Vagina (tissue), 2 donors: ENCODE results near the gene CFAP52.

Experiments
- POLR2A ChIP-seq, 2 donors: fragments of 450-650 bp; IDR thresholded peaks; one replicate each; pipeline ENCODE4 v1.6.1; 2017; ENCODE audit warnings: antibody characterized with exemption in 2 of 2, mild to moderate bottlenecking in 2 of 2, moderate library complexity in 2 of 2
- POLR2AphosphoS5 ChIP-seq, 2 donors: sonication (generic); formaldehyde crosslinking; IDR thresholded peaks; one replicate each; pipeline ENCODE4 v1.9.0; 2017; ENCODE audit warnings: antibody characterized with exemption in 2 of 2, mild to moderate bottlenecking in 2 of 2, low read depth in 1 of 2; ENCODE audit not compliant: insufficient read depth in 1 of 2
- TF ChIP-seq, protein P1 (sequence below), 3 experiments: fragments of 450-650 bp in 2 of 3; fragments of 200-600 bp in 1 of 3; sonication (generic) in 1 of 3; IDR thresholded peaks; one replicate each; pipeline ENCODE4 v1.5.1; 2017 to 2019; ENCODE audit warnings: antibody characterized with exemption in 3 of 3, mild to moderate bottlenecking in 2 of 3, moderate library complexity in 2 of 3

DNA sequence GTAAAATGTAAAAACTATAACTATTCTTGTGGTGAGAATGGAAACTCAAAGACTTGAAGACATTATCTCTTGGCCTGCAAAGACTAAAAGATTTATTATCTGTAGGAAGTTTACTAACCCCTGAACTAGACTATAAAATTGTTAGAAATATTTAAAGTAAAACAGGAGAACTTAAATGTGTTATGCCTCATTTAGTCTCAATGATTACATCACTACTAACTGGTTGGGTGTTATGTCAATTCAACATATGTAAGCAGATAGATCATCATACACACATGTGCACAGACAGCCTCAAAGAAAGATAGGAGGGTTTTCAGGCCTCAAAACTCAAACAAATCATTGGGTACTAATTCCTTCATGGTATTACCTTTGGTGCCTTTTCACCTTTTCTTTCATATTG, 8.4 kb upstream of the CFAP52 start:
- TF ChIP-seq POLR2A (IDR thresholded peaks at IDR 0.05) (no peak), POLR2AphosphoS5 (IDR thresholded peaks at IDR 0.05; ENCODE audit: insufficient read depth in 1 of 2, low read depth in 1 of 2) (no peak)
- TF ChIP-seq, protein P1, sequence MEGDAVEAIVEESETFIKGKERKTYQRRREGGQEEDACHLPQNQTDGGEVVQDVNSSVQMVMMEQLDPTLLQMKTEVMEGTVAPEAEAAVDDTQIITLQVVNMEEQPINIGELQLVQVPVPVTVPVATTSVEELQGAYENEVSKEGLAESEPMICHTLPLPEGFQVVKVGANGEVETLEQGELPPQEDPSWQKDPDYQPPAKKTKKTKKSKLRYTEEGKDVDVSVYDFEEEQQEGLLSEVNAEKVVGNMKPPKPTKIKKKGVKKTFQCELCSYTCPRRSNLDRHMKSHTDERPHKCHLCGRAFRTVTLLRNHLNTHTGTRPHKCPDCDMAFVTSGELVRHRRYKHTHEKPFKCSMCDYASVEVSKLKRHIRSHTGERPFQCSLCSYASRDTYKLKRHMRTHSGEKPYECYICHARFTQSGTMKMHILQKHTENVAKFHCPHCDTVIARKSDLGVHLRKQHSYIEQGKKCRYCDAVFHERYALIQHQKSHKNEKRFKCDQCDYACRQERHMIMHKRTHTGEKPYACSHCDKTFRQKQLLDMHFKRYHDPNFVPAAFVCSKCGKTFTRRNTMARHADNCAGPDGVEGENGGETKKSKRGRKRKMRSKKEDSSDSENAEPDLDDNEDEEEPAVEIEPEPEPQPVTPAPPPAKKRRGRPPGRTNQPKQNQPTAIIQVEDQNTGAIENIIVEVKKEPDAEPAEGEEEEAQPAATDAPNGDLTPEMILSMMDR (IDR thresholded peaks at IDR 0.05), result no peak
